Omental fat pad (tissue), 4 donors: ENCODE data around the gene ATXN2L. TPM values are rescaled to one million over a fixed set of nuclear protein-coding genes. Genes with fewer than 3 reads are reported as not detected.

Experiments
- ATAC-seq: fragments of 150-250 bp; one replicate; pipeline ENCODE4 v1.9.1; 2016; ENCODE audit warnings: mild to moderate bottlenecking, moderate library complexity; ENCODE audit not compliant: low FRiP score
- DNase-seq: peaks from one replicate; pipeline ENCODE4 v3.0.0-alpha.2; 2019; ENCODE audit warnings: low spot score
- CTCF ChIP-seq, 3 donors: fragments of 450-650 bp; IDR thresholded peaks; one replicate each; pipeline ENCODE4 v1.5.1; 2016 to 2017; ENCODE audit warnings: antibody characterized with exemption in 3 of 3, mild to moderate bottlenecking in 3 of 3, moderate library complexity in 2 of 3
- total RNA-seq, 4 donors: library from RNA; depleted of rRNA; stranded (reverse); fragments of >200 nt; gene quantifications; one replicate each; pipeline ENCODE4 v1.1.0, GENCODE V29; 2016

ATXN2L gene
- total RNA-seq, 4 donors from 2014 or later = 34.4 to 83.3 (median 59.5) TPM

GRCh38 chr16:28839899-28840298 is 17.1 kb downstream of the ATXN2L start:
- ATAC-seq (no peak), DNase-seq (no peak)
- TF ChIP-seq CTCF (IDR thresholded peaks at IDR 0.05) = no peak

GRCh38 chr16:28842696-28843095 is 19.9 kb downstream of the ATXN2L start:
- DNase-seq = no peak
- no peak for ATAC-seq

GRCh38 chr16:28843766-28844165 is 21.0 kb downstream of the ATXN2L start:
- ATAC-seq = no peak
- no peak for TF ChIP-seq CTCF (IDR thresholded peaks at IDR 0.05)
- no peak for DNase-seq

More at GRCh38 chr16:28842696-28843095, 19.9 kb downstream of the ATXN2L start:
- no peak for TF ChIP-seq CTCF (IDR thresholded peaks at IDR 0.05)

DNA sequence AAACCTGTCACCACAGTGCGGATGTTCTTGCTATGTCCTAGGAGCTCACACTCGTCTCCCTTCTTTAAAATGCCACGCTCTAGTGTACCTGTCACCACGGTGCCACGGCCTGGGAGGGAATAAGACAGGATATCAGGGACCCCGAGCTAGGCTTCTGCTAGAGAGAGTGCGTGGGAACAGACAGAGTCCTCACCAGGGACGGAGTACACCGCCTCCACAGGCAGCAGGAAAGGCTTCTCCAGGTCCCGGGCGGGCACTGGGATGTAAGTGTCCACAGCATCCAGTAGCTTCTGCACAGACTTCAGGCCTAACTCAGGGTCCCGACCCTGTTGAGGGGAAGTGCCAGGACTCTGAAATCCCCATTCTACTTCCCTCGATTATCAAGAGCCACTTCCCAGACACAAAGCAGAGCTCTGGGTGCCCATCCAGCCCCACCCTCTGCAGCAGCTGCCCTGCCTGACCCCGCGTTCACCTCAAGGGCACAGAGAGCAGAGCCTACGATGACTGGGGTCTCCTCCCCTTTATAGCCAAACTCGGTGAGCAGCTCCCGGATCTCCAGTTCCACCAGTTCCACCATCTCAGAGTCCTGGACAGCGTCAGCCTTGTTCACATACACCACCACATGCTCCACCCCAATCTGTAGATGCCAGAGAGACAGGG is 21.6 kb downstream of the ATXN2L start:
- no peak for TF ChIP-seq CTCF (IDR thresholded peaks at IDR 0.05)
- DNase-seq (no peak), ATAC-seq (no peak)

DNA sequence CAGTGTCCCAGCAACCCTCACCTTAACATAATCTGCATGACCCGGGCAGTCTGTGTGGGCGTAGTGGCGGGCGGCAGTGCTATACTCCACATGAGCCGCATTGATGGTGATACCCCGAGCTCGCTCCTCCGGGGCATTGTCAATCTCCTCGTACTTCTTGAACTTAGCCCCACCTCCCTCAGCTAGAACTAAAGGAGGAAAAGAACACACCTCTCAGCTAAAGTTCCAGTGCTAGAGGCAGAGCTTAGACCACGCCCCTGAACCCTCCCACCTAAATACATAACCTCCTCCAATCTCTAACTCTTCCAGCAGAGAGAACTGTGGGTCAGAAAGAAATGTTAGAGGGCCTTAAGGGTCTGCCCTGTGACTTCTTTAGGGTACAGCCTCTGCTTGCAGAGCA is 22.5 kb downstream of the ATXN2L start:
- DNase-seq (no peak), ATAC-seq (no peak)
- TF ChIP-seq CTCF (IDR thresholded peaks at IDR 0.05) = no peak

GRCh38 chr16:28845761-28846079 is 22.9 kb downstream of the ATXN2L start:
- ATAC-seq = no peak
- no peak for DNase-seq
- no peak for TF ChIP-seq CTCF (IDR thresholded peaks at IDR 0.05)

DNA sequence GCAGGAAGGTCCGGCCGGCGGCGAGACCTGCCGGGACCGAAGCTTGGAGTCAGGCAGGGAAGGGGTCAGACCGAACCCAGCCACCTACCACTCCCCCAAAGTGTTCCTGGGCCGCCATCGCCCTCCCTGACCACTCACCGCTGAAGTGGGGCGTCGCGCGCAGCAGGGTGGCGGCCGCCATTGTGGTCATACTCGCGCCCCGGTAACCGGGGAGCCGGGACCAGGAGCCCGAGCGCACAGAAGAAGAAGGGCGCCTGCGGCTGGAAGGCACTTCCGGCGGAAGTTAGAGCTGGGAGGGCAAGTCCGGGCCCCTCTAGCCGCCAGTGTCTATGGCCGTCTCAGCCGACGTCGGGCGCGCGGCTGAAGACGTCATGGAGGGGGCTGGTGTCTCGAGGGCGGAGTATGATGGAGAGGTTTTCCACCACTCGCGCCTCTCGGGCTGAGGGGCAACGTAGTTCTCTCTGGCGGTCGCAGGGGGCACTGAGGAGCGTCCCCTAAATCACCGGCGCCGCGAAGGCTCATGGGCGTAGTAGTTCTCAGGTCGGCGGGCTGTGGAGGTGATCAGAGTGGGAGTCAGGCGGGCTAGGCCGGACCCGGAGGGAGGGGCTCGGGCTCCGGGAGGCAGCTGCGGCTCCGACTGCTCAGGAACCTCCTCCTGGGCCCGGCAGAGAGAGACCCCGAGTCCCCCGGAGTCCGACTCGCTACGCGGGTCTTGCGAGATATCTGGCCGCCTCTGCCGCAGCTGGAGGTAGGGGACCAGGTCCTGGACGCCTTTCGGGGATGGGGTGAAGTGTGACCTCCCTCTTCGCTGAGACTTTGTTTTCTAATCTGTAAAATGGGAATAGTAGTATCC is 23.5 kb downstream of the ATXN2L start, which contains the start of gene TUFM:
TSS of gene TUFM (minus strand) at position 269 of the 853 bp plus-strand sequence. CDS start at position 190, 79 bp downstream.
- DNase-seq (peak; percentile 90), ATAC-seq (peak; percentile 98)
- TF ChIP-seq CTCF (IDR thresholded peaks at IDR 0.05) = peak in 1 of 3 donors; percentile 25
